Endothelial cell (in vitro differentiated cells): Measurements from ENCODE around the gene UBXN2A. TPM values are rescaled to one million over a fixed set of nuclear protein-coding genes. Genes with fewer than 3 reads are reported as not detected.

Experiments used
- DNase-seq: peaks from one replicate; pipeline ENCODE4 v3.0.0; 2021; ENCODE audit warnings: low spot score
- H3K27ac Mint-ChIP-seq: one replicate; pipeline ENCODE4 v1.8.0; 2021; ENCODE audit warnings: mixed read lengths, inconsistent platforms; ENCODE audit not compliant: unreplicated experiment
- H3K27me3 Mint-ChIP-seq: one replicate; pipeline ENCODE4 v1.8.0; 2021; ENCODE audit warnings: mild to moderate bottlenecking, moderate library complexity, mixed read lengths, inconsistent platforms; ENCODE audit not compliant: unreplicated experiment
- H3K36me3 Mint-ChIP-seq: one replicate; pipeline ENCODE4 v1.8.0; 2021; ENCODE audit warnings: mild to moderate bottlenecking, low read depth, mixed read lengths, inconsistent platforms; ENCODE audit not compliant: unreplicated experiment
- H3K4me1 Mint-ChIP-seq: one replicate; pipeline ENCODE4 v1.8.0; 2021; ENCODE audit warnings: mild to moderate bottlenecking, mixed read lengths, inconsistent platforms; ENCODE audit not compliant: unreplicated experiment
- H3K4me3 Mint-ChIP-seq: one replicate; pipeline ENCODE4 v1.8.0; 2021; ENCODE audit warnings: mild to moderate bottlenecking, mixed read lengths, inconsistent platforms; ENCODE audit not compliant: unreplicated experiment
- H3K9me3 Mint-ChIP-seq: one replicate; pipeline ENCODE4 v1.8.0; 2021; ENCODE audit warnings: mixed read lengths, inconsistent platforms; ENCODE audit not compliant: unreplicated experiment
- total RNA-seq: library from RNA; stranded (reverse); fragmentation: NEBNext Ultra II Directional; extraction: Animal tissue kit (Norgen Biotek cat#: 25700); gene quantifications from one replicate; pipeline ENCODE4 v1.2.1, GENCODE V29; 2021; ENCODE audit not compliant: unreplicated experiment
- TF ChIP-seq, protein P1 (sequence below): fragments of 200-600 bp; sonication (generic); IDR thresholded peaks from one replicate; pipeline ENCODE4 v1.5.0; 2021; ENCODE audit warnings: antibody characterized with exemption; ENCODE audit not compliant: unreplicated experiment

UBXN2A gene
- total RNA-seq, 1 donor from 2014 or later: 14.9 TPM

DNA sequence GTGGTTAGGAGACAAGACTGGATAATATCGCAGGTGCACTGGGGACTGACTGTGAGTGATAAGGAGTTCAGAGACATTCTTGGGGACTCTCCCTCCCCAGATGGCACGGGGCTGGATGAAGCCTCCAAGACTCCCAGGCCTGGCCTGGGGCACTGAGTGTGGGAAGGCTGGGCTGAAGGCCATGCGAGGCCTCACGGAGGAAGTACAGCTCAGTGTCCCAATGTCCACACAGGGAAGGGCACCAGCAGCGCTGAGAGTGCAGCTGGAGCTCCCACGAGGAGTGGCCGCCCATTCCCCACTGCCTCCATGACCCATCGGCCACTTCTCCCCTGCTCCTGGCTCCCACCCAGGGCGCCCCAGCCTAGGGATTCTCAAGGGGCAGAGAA lies 76.1 kb downstream of the UBXN2A start:
- H3K9me3 Mint-ChIP-seq: no peaks in the 10 kb centered on the region
- H3K36me3 Mint-ChIP-seq: no peaks in the 10 kb centered on the region
- H3K27me3 Mint-ChIP-seq: peaks cover 10% of the 10 kb centered on the region
- TF ChIP-seq, protein P1, sequence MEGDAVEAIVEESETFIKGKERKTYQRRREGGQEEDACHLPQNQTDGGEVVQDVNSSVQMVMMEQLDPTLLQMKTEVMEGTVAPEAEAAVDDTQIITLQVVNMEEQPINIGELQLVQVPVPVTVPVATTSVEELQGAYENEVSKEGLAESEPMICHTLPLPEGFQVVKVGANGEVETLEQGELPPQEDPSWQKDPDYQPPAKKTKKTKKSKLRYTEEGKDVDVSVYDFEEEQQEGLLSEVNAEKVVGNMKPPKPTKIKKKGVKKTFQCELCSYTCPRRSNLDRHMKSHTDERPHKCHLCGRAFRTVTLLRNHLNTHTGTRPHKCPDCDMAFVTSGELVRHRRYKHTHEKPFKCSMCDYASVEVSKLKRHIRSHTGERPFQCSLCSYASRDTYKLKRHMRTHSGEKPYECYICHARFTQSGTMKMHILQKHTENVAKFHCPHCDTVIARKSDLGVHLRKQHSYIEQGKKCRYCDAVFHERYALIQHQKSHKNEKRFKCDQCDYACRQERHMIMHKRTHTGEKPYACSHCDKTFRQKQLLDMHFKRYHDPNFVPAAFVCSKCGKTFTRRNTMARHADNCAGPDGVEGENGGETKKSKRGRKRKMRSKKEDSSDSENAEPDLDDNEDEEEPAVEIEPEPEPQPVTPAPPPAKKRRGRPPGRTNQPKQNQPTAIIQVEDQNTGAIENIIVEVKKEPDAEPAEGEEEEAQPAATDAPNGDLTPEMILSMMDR: no peak
- H3K4me1 Mint-ChIP-seq: peaks cover 13% of the 10 kb centered on the region
- no peak overlapping the region for H3K27ac Mint-ChIP-seq
- no peak for DNase-seq
- no peak overlapping the region for H3K4me3 Mint-ChIP-seq

DNA sequence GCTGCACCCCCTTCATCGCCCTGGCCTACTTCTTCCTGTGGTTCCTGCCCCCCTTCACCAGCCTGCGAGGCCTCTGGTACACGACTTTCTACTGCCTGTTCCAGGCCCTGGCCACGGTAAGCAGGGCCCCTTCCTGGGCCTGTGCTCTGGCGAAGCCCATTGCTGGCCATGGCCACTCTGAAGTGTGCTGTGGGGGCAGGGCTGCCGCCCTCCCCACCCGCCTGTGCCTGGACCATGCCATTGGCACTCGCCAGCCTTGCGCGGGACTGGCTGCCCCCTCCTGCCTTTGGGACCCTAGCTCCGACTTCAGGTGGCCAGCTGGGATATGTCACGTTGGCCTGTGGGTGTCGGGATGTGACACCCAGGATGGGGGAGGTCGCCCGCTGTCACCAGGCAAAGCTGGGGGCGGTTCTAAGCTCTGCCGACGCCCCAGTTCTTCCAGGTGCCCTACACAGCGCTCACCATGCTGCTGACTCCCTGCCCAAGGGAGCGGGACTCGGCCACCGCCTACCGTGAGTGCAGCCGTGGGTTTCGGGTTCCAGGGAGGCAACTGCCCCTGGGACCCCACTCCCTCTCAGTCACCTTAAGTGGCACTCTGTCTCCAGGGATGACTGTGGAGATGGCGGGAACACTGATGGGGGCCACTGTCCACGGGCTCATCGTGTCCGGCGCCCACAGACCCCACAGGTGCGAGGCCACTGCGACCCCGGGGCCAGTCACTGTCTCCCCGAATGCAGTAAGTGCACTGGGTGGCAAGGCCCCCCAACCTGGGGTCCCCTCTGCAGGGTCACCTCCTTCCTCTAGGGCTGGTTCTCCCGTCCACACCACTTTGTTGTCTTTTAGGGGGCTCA lies 76.8 kb downstream of the UBXN2A start:
- no peak overlapping the region for H3K27ac Mint-ChIP-seq
- H3K27me3 Mint-ChIP-seq: peaks cover 7% of the 10 kb centered on the region
- TF ChIP-seq, protein P1: no peak
- no peak for DNase-seq
- peaks cover 8% of the 10 kb centered on the region for H3K4me1 Mint-ChIP-seq
- no peak overlapping the region for H3K4me3 Mint-ChIP-seq
- no peaks in the 10 kb centered on the region for H3K9me3 Mint-ChIP-seq
- no peaks in the 10 kb centered on the region for H3K36me3 Mint-ChIP-seq

DNA sequence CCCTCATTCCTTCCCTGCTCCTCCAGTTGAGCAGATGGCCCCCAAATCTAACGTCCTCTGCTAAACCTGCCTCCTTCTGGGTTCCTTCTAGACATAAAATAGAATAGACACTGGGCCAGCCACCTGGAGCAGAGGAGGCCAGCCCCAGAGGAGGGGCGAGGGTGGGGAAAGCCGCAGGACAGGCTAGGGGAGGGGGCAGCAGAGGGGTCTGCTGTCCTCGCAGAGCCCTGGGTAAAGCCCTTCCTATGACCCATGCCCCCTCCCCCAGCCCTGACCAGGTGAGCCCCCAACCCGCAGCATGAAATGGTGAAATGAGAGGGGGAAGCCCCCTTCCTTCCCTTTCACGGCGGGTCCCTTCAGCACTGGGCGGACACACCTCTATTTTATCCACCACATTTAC lies 77.4 kb downstream of the UBXN2A start:
- no peak for DNase-seq
- peaks cover 3% of the 10 kb centered on the region for H3K36me3 Mint-ChIP-seq
- no peak overlapping the region for H3K27ac Mint-ChIP-seq
- H3K27me3 Mint-ChIP-seq: peaks cover 9% of the 10 kb centered on the region
- H3K4me1 Mint-ChIP-seq: peaks cover 4% of the 10 kb centered on the region
- TF ChIP-seq, protein P1: no peak
- no peaks in the 10 kb centered on the region for H3K9me3 Mint-ChIP-seq
- H3K4me3 Mint-ChIP-seq: no peak overlapping the region

DNA sequence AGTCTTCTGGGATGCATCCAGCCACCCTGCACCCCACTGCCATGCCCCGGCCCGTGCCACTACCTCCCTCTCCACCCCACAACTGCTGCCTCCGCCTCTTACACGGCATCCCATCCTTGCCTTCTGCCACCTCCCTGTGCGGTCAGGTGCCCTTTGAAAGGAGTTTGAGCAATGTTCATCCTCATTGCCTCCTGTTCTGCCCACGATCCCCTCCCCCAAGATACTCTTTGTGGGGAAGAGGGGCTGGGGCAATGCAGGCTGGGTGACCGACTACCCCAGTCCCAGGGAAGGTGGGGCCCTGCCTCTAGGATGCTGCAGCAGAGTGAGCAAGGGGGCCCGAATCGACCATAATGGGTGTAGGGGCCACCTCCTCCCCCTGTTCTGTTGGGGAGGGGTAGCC lies 78.0 kb downstream of the UBXN2A start:
- TF ChIP-seq, protein P1: no peak
- DNase-seq: no peak
- Mint-ChIP-seq H3K4me3 (no peak overlapping the region), H3K36me3 (peaks cover 5% of the 10 kb centered on the region), H3K4me1 (no peaks in the 10 kb centered on the region), H3K27me3 (peaks cover 9% of the 10 kb centered on the region), H3K9me3 (no peaks in the 10 kb centered on the region), H3K27ac (no peak overlapping the region)

DNA sequence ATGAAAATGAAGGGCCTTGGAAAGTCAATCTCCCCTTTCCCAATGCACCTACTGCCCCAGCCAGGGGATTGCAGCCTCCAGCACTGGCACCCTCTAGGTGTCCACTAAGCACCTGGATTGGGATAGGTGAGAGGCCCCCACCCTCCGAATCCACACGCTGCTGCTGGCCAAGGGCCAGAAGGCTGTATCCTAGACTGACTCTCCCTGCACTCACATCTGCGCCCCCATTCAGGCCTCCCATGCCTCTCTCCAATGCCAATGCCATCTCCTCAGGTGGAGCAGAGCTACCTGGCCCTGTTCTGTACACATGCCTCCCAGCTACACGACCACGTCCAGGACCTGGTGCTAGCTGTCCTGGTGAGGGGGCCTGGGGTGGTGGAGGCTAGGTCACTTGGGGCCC lies 79.5 kb downstream of the UBXN2A start:
- no peak overlapping the region for H3K27ac Mint-ChIP-seq
- peaks cover 5% of the 10 kb centered on the region for H3K4me1 Mint-ChIP-seq
- peaks cover 12% of the 10 kb centered on the region for H3K27me3 Mint-ChIP-seq
- DNase-seq: no peak
- H3K4me3 Mint-ChIP-seq: no peak overlapping the region
- H3K36me3 Mint-ChIP-seq: peaks cover 11% of the 10 kb centered on the region
- H3K9me3 Mint-ChIP-seq: no peaks in the 10 kb centered on the region
- TF ChIP-seq, protein P1: no peak
